Right lung (tissue), 5 donors: Measurements from ENCODE around the gene RNF220. TPM values are rescaled to one million over a fixed set of nuclear protein-coding genes. Genes with fewer than 3 reads are reported as not detected.

ENCODE experiments used
- DNase-seq, 2 donors: peaks; one replicate each; pipeline ENCODE4 v3.0.0-alpha.2; 2013
- polyA plus RNA-seq, 5 donors: library from polyadenylated mRNA; unstranded; fragments of 120-200 nt; gene quantifications; one replicate each; pipeline versions ENCODE4 v1.2.1 to v1.2.3, GENCODE V29; 2013; ENCODE audit warnings: inconsistent platforms in 1 of 5, low replicate concordance in 1 of 5; ENCODE audit not compliant: insufficient read length in 5 of 5, insufficient read depth in 1 of 5

Gene RNF220
- polyA plus RNA-seq, 5 donors, result 79.7 to 104 (median 102) TPM

GRCh38 chr1:44606701-44607281, 201.7 kb downstream of the RNF220 start:
- no peak for DNase-seq

GRCh38 chr1:44608141-44608540, 203.1 kb downstream of the RNF220 start:
- no peak for DNase-seq

- DNase-seq, result peak in 1 of 2 donors; percentile 27
Observed at GRCh38 chr1:44609412-44609767, 204.3 kb downstream of the RNF220 start.

- DNase-seq, result no peak
Observed at GRCh38 chr1:44609768-44610526, 204.9 kb downstream of the RNF220 start.

GRCh38 chr1:44610527-44611148, 205.6 kb downstream of the RNF220 start:
- no peak for DNase-seq

GRCh38 chr1:44611419-44611818, 206.4 kb downstream of the RNF220 start:
- DNase-seq, result no peak

- no peak for DNase-seq
Observed at GRCh38 chr1:44611866-44612265, 206.8 kb downstream of the RNF220 start.

GRCh38 chr1:44613941-44614340, 208.9 kb downstream of the RNF220 start:
- no peak for DNase-seq

GRCh38 chr1:44616284-44616990, 211.4 kb downstream of the RNF220 start:
- no peak for DNase-seq

- no peak for DNase-seq
Observed at GRCh38 chr1:44616991-44617702, 212.1 kb downstream of the RNF220 start.

- no peak for DNase-seq
Observed at GRCh38 chr1:44617703-44618029, 212.6 kb downstream of the RNF220 start.

- DNase-seq, result no peak
Observed at GRCh38 chr1:44619261-44619900, 214.3 kb downstream of the RNF220 start.

- DNase-seq, result no peak
Observed at GRCh38 chr1:44620072-44620471, 215.0 kb downstream of the RNF220 start.

GRCh38 chr1:44621841-44622286, 216.8 kb downstream of the RNF220 start:
- DNase-seq, result no peak

- no peak for DNase-seq
Observed at GRCh38 chr1:44624268-44624901, 219.3 kb downstream of the RNF220 start.

GRCh38 chr1:44625348-44625747, 220.3 kb downstream of the RNF220 start:
- DNase-seq, result no peak

GRCh38 chr1:44628962-44629756, 224.1 kb downstream of the RNF220 start:
- no peak for DNase-seq

GRCh38 chr1:44630116-44630515, 225.1 kb downstream of the RNF220 start:
- no peak for DNase-seq

GRCh38 chr1:44631333-44631646, 226.2 kb downstream of the RNF220 start:
- DNase-seq, result no peak
